Activated naive CD4-positive, alpha-beta T cell treated with Interleukin-2 at 50 U/mL for 16 hours (primary cell): ENCODE data around the gene PTCHD4.

Experiments
- DNase-seq: peaks from one replicate; pipeline ENCODE4 v3.0.0-alpha.2; 2020

Gene PTCHD4

GRCh38 chr6:48099713-48100587 is 11.0 kb downstream of the PTCHD4 start:
- no peak for DNase-seq

DNA sequence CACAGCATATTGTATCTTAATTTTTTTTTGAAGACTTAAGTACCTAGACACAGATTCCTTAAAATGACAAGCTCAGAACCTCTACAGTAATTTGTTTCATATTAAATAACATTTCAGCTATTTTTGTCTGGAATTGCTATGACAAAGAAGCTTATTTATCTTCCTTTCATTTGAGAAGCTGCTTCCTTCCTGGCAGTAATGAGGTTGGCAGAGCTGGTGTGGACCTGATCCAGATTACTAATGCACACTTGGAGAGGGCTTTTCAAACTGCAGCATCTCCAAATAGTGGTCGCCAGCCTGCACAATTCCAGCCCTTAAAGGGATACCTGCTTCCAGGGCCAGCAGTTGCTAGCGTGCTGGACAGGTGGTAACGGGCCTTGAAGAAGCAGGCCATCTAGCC is 12.1 kb downstream of the PTCHD4 start:
- no peak for DNase-seq

GRCh38 chr6:48092550-48093217 is 18.3 kb downstream of the PTCHD4 start:
- DNase-seq, result no peak

GRCh38 chr6:48090546-48090945 is 20.5 kb downstream of the PTCHD4 start:
- no peak for DNase-seq

GRCh38 chr6:48087448-48087847 is 23.5 kb downstream of the PTCHD4 start:
- no peak for DNase-seq

- DNase-seq, result no peak
Measured at GRCh38 chr6:48086187-48086586, 24.8 kb downstream of the PTCHD4 start.

GRCh38 chr6:48085131-48085741 is 25.8 kb downstream of the PTCHD4 start:
- DNase-seq, result no peak

GRCh38 chr6:48084201-48084600 is 26.8 kb downstream of the PTCHD4 start:
- DNase-seq, result no peak

DNA sequence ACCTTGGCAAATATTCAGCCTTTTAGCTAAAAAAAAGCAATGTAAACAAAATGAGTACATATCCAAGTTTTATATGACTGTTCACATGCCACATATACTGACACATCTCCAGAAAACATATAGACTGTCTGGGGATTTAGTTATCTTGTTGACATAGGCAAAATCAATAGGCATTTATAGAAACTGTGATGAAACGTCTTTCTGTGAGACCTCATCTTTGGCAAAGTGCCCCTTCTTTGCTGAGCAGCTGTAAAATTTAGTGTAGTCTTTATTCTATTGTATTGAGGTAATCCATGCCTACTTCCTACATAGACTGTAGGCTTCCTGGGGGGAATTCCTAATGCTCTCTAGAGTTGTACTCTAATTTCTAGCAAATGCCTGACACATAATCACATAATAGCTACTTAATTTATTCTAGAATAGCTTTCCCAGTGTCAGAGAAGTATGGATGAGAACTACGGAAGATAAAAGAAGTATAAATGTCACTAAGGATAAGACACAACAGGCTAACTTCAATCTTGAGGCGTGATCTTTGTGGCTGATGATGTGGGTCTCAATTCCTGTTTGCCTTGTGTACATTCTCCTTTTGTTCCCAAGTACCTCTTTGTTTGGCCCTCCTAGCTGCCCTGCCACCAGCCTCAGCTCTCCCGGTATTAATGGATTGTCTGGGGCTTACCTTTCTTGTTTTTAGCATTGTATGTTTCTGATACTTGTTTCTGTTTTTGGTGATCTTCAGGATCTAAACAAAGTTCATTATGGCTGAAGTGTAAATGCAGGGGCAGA is 30.6 kb downstream of the PTCHD4 start:
- DNase-seq, result no peak

- DNase-seq, result no peak
Measured at GRCh38 chr6:48078120-48078519, 32.9 kb downstream of the PTCHD4 start.

GRCh38 chr6:48075181-48075580 is 35.8 kb downstream of the PTCHD4 start:
- no peak for DNase-seq

GRCh38 chr6:48073976-48074767 is 36.8 kb downstream of the PTCHD4 start:
- no peak for DNase-seq

DNA sequence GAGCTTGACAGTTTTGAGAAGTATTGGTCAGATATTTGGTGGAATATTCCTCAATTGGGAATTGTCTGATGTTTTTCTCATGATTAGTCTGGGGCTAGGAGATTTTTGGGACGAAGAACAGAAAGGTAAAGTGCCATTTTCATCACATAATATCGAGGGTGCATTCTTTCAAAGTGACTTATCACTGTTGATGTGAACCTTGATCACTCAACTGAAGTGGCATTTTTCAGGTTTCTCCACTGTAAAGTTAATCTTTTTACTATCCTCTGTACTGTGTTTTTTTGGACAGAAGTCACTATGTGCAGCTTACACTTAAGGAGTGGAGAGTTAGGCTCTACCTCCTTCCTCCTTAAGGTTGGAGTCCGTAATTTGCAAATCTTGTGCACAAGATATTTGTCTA is 39.2 kb downstream of the PTCHD4 start:
- DNase-seq, result no peak

DNA sequence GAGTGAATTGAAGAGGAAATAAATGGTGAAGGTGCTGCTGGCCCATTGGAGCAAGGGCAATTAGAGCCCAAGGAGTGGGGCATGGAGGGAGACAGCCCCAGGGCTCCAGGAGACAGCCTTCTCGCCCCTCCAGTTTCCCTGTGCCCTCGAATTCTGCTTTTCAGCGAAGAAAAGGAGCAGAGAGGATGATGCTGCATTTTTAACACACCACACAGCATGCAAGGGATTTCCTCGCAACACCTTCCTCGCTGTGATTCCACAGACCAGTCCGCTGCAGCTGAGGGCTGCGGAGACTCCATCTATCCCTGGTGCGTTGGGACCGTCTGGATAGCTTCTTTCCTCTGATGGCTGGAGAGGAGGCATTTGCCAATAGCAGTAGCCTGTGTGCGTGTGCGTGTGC is 41.7 kb downstream of the PTCHD4 start:
- DNase-seq, result no peak

- DNase-seq, result no peak
Measured at GRCh38 chr6:48068278-48069251, 42.4 kb downstream of the PTCHD4 start.

GRCh38 chr6:48067886-48068277 is 43.1 kb downstream of the PTCHD4 start:
- DNase-seq, result no peak

- DNase-seq, result no peak
Measured at GRCh38 chr6:48067148-48067712, 43.8 kb downstream of the PTCHD4 start.

DNA sequence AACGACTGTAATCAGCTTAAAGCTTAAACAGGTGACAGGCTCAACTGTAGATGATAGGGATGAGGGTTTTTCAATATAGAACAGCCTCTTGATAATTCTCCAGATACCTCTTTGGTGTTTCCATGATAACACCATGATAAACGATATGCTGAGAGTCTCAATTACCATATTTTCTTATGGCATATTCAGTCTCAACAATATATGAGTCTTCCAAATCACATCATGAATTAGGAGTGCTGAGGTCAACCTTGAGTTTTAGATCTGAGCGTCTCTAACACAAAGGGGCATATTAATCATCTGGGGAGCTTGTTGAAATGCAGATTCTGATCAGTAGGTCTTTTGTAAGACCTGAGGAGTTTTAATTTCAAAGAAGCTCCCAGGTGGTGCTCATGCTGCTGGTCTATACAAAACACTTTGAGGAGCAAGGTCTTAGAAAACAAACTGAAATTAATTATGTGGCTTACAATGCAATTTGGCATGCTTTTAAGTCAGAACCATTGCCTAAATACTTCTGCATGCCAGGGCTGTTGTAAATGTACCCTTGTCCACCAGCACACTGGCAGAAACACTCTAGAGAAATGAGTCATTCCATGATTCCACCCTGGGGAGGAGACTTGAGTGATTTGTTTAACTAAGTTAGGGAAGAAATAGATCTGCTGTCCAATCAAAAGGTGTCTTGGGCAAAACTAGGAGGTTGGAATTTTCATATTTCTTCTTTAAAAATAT is 49.6 kb downstream of the PTCHD4 start:
- DNase-seq, result no peak
